ENCODE measurements around the gene ATP6V1C2. TPM values are rescaled to one million over a fixed set of nuclear protein-coding genes. Genes with fewer than 3 reads are reported as not detected.

ATP6V1C2 gene
- total and polyA plus RNA-seq, 9 of the 15 experiments (the other 6 are each of a cell fraction or from before 2014, with no cell fraction given), result 0.01 to 0.31 (median 0.10) TPM; not detected in 4

GRCh38 chr2:10783421-10783820 is 62.0 kb downstream of the ATP6V1C2 start:
- no peak for TF ChIP-seq SRSF9 (IDR thresholded peaks at IDR 0.05; ENCODE audit: borderline replicate concordance, low read depth, low read length)
- TF ChIP-seq ZBTB12 (CRISPR knock-in tag; IDR thresholded peaks at IDR 0.05), result no peak
- TF ChIP-seq NCOA6 (IDR thresholded peaks at IDR 0.05), result no peak
- TF ChIP-seq MBD2 (IDR thresholded peaks at IDR 0.05; ENCODE audit: borderline replicate concordance, low read depth), result no peak
- TF ChIP-seq HCFC1 (IDR thresholded peaks at IDR 0.05; ENCODE audit: low read depth, low read length), result no peak
- H3K36me3 ChIP-seq (ENCODE audit: control insufficient read depth, insufficient read depth, low read length), result peaks cover 86% of the 10 kb centered on the region

More at GRCh38 chr2:10783421-10783820, 62.0 kb downstream of the ATP6V1C2 start:
- H3K27ac ChIP-seq (ENCODE audit: extremely low read depth, low read depth, low read length), result no peak overlapping the region
- no peaks in the 10 kb centered on the region for H3K9me3 ChIP-seq (replicated peaks; ENCODE audit: control insufficient read depth, insufficient read depth, low read depth, low read length)
- no peaks in the 10 kb centered on the region; the same call in 2 of the 3 replicates for H3K79me2 ChIP-seq (ENCODE audit: control insufficient read depth, insufficient read depth, low read length)
- 95% methylated on average over 4 of the region's 4 CpGs for WGBS (ENCODE audit: insufficient coverage, low coverage, missing lambda C conversion rate)
- H3K9ac ChIP-seq (ENCODE audit: insufficient read depth in 1 of 2, low read depth in 2 of 2, low read length in 2 of 2), result no peak overlapping the region
- H3K4me3 ChIP-seq, result no peak overlapping the region
- DNase-seq (ENCODE audit: extremely low read depth in 1 of 4, low spot score in 3 of 4) (no peak), FAIRE-seq (no peak), ATAC-seq (no peak)
- H2AFZ ChIP-seq (ENCODE audit: low read depth, low read length), result no peak overlapping the region
- H3K4me1 ChIP-seq (replicated peaks in 1 of 2; ENCODE audit: control insufficient read depth in 2 of 2, insufficient read depth in 2 of 2, low read length in 2 of 2), result peaks cover 0 to under 1% of the 10 kb centered on the region in 2 experiments; a peak in 1 of 5 replicates
- in situ Hi-C loops (cut with MboI) (no loop called here), intact Hi-C loops (cut with micrococcal nuclease) (no loop called here)
- no peak overlapping the region for H3K4me2 ChIP-seq (ENCODE audit: insufficient read depth, low read length)
- ChIA-PET CTCF (ENCODE audit: low intra/inter-chr PET ratio) (no interaction called here), POLR2A (interaction anchor here (1.7 kb wide), 1 partner anchor 12 kb away, joined by 5 read pairs; no protein-coding TSS in a partner anchor)
- BruUV-seq (replicated peaks), result TSS peak; percentile 45
- peaks cover 10% of the 10 kb centered on the region for H4K20me1 ChIP-seq (replicated peaks; ENCODE audit: control insufficient read depth, insufficient read depth, low read length)
- H3K9me1 ChIP-seq (ENCODE audit: control insufficient read depth, insufficient read depth, low read length), result no peaks in the 10 kb centered on the region
- H3K27me3 ChIP-seq (ENCODE audit: control insufficient read depth in 2 of 2, insufficient read depth in 2 of 2, low read length in 2 of 2), result no peaks in the 10 kb centered on the region

Data from K562 (cell line).